ENCODE results near the gene PCDHGA4.
A peak's percentile ranks its signal among the peaks of the same experiment; 100 is the strongest.
"Not testable (repeated sequence)": the region's sequence is repeated elsewhere in the genome, so short reads cannot be mapped to it uniquely, and the experiment has no call there.

Gene PCDHGA4

GRCh38 chr5:141354900-141355469 is at the start of gene PCDHGA4:
PCDHGA4 (plus strand) TSS chr5:141355021; CDS start chr5:141355108, 87 bp downstream.
- DNase-seq, result no peak

GRCh38 chr5:141306630-141307029 is 48.2 kb upstream of the PCDHGA4 start:
- no peak for DNase-seq

- no peak for DNase-seq
Observed at GRCh38 chr5:141313711-141314110, 41.1 kb upstream of the PCDHGA4 start.

- DNase-seq, result not testable (repeated sequence)
Observed at GRCh38 chr5:141316963-141317362, 37.9 kb upstream of the PCDHGA4 start.

GRCh38 chr5:141319202-141319601 is 35.6 kb upstream of the PCDHGA4 start:
- no peak for DNase-seq

- DNase-seq, result no peak
Observed at GRCh38 chr5:141319699-141320098, 35.1 kb upstream of the PCDHGA4 start.

- peak; percentile 80 for DNase-seq
Observed at GRCh38 chr5:141320225-141321169, 34.3 kb upstream of the PCDHGA4 start, which contains the start of gene TAF7. TAF7 (minus strand) TSS chr5:141320784; CDS start chr5:141320044, 740 bp downstream.

- no peak for DNase-seq
Observed at GRCh38 chr5:141322261-141322660, 32.6 kb upstream of the PCDHGA4 start.

- DNase-seq, result no peak
Observed at GRCh38 chr5:141326088-141326854, 28.6 kb upstream of the PCDHGA4 start.

GRCh38 chr5:141328231-141328630 is 26.6 kb upstream of the PCDHGA4 start:
- no peak for DNase-seq

- DNase-seq, result peak; percentile 16
Observed at GRCh38 chr5:141330299-141331080, 24.3 kb upstream of the PCDHGA4 start, which contains the start of gene PCDHGA1. PCDHGA1 (plus strand) TSS chr5:141330514.

- DNase-seq, result not testable (repeated sequence)
Observed at GRCh38 chr5:141332571-141332970, 22.2 kb upstream of the PCDHGA4 start.

GRCh38 chr5:141338538-141339306 is 16.1 kb upstream of the PCDHGA4 start, which contains the start of gene PCDHGA2:
PCDHGA2 (plus strand) TSS chr5:141338760.
- no peak for DNase-seq

GRCh38 chr5:141340781-141341354 is 14.0 kb upstream of the PCDHGA4 start:
- not testable (repeated sequence) for DNase-seq

GRCh38 chr5:141342773-141343172 is 12.0 kb upstream of the PCDHGA4 start:
- DNase-seq, result no peak

- DNase-seq, result no peak
Observed at GRCh38 chr5:141343242-141343952, 11.4 kb upstream of the PCDHGA4 start, which contains the start of gene PCDHGA3. PCDHGA3 (plus strand) TSS chr5:141343829; CDS start chr5:141344034, 205 bp downstream.

- DNase-seq, result no peak
Observed at GRCh38 chr5:141343953-141344463, 10.8 kb upstream of the PCDHGA4 start.

- no peak for DNase-seq
Observed at GRCh38 chr5:141345327-141345726, 9.5 kb upstream of the PCDHGA4 start.

- DNase-seq, result not testable (repeated sequence)
Observed at GRCh38 chr5:141346017-141346416, 8.8 kb upstream of the PCDHGA4 start.

Data from NCI-H1694 treated with DMSO at 0.1 percent for 48 hours (cell line).